Measurements from ENCODE around the gene CYTH1.
A peak's percentile ranks its signal among the peaks of the same experiment; 100 is the strongest.

CYTH1 gene

GRCh38 chr17:78715000-78715771 lies 66.9 kb downstream of the CYTH1 start:
- no peak for DNase-seq

- DNase-seq = no peak
These were observed 67.5 kb downstream of the CYTH1 start for GRCh38 chr17:78714534-78714933.

GRCh38 chr17:78712043-78712442 lies 70.0 kb downstream of the CYTH1 start:
- no peak for DNase-seq

GRCh38 chr17:78710607-78711006 lies 71.5 kb downstream of the CYTH1 start:
- DNase-seq = no peak

GRCh38 chr17:78709751-78710181 lies 72.3 kb downstream of the CYTH1 start:
- no peak for DNase-seq

GRCh38 chr17:78709119-78709681 lies 72.9 kb downstream of the CYTH1 start:
- no peak for DNase-seq

GRCh38 chr17:78708510-78708973 lies 73.5 kb downstream of the CYTH1 start:
- DNase-seq = peak; percentile 73

GRCh38 chr17:78707923-78708322 lies 74.2 kb downstream of the CYTH1 start:
- no peak for DNase-seq

- no peak for DNase-seq
These were observed 75.1 kb downstream of the CYTH1 start for GRCh38 chr17:78707016-78707415.

- no peak for DNase-seq
These were observed 75.7 kb downstream of the CYTH1 start for GRCh38 chr17:78706271-78706915.

GRCh38 chr17:78705071-78705470 lies 77.0 kb downstream of the CYTH1 start:
- DNase-seq = no peak

GRCh38 chr17:78704594-78704993 lies 77.5 kb downstream of the CYTH1 start:
- DNase-seq = no peak

- DNase-seq = no peak
These were observed 84.3 kb downstream of the CYTH1 start for GRCh38 chr17:78697554-78698343.

- no peak for DNase-seq
These were observed 85.0 kb downstream of the CYTH1 start for GRCh38 chr17:78697122-78697521.

GRCh38 chr17:78696016-78696982 lies 85.8 kb downstream of the CYTH1 start:
- no peak for DNase-seq

GRCh38 chr17:78694805-78695531 lies 87.1 kb downstream of the CYTH1 start:
- DNase-seq = no peak

- no peak for DNase-seq
These were observed 88.6 kb downstream of the CYTH1 start for GRCh38 chr17:78693346-78694083.

- DNase-seq = no peak
These were observed 89.5 kb downstream of the CYTH1 start for GRCh38 chr17:78692460-78693010.

- no peak for DNase-seq
These were observed 93.0 kb downstream of the CYTH1 start for GRCh38 chr17:78689029-78689428.

GRCh38 chr17:78687944-78688343 lies 94.1 kb downstream of the CYTH1 start:
- DNase-seq = no peak
